GM19035 (cell line): ENCODE data around the gene APBB2.
"Not testable (repeated sequence)": the region's sequence is repeated elsewhere in the genome, so short reads cannot be mapped to it uniquely, and the experiment has no call there.

Experiments
- ATAC-seq: cut with Tn5 transposase; IDR thresholded peaks from one replicate; pipeline ENCODE4 v1.9.1; 2021; ENCODE audit not compliant: unreplicated experiment

The APBB2 gene

DNA sequence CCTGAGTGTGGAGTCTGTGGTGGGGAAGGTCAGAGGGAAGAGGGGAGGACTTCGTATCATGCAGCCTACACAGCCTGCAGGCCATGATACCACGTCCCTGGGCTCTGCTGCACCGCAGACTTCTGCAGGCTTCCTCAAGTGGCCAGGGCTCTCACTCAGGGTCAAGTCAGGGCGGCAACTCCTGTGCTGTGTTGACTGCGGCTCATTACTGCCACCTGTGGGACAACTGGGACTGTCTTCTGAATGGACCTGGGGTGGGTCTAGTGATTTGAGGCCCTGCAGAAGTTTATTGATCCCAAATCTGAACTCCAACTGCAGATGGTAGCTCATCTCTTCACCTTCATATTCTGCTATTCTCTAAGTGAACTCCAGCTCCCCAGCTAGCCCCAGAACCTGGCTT, 297.5 kb downstream of the APBB2 start:
- peak; percentile 85 for ATAC-seq

GRCh38 chr4:40916218-40916555, 298.2 kb downstream of the APBB2 start:
- ATAC-seq, result no peak

- no peak for ATAC-seq
Observed at GRCh38 chr4:40915318-40916217, 298.8 kb downstream of the APBB2 start.

DNA sequence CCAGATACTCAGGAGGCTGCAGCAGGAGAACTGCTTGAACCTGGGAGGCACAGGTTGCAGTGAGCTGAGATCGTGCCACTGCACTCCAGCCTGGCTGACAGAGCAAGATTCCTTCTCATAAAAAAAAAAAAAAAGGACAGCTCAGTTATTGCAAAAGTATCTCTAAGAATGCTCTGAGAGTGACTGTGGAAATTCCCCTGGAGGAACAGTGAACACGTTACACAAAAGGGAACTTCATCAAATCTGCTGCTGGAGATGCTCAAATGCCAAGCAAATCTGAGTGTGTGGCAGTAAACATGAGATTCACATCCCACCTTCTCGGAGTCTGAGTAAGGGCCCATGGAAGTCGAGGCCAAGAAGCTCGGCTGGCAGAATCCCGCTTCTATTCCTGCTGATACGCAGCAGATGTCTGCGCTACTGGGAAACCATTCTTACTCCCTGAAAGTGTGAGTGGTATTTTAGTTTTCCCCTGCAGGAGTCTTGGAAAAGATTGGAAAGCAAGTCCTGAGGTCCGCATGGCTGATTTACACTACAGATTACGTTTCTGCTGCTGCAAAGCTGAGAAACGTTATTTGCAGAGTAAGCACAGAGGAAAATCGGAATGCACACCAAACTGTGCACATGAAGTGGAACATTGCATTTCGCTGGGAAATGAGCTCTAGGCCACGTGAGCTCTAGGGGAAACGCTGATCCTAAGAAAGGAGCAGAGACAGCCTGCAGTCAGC, 301.7 kb downstream of the APBB2 start:
- no peak for ATAC-seq

- no peak for ATAC-seq
Observed at GRCh38 chr4:40910706-40911105, 303.6 kb downstream of the APBB2 start.

- ATAC-seq, result no peak
Observed at GRCh38 chr4:40909363-40909876, 304.9 kb downstream of the APBB2 start.

DNA sequence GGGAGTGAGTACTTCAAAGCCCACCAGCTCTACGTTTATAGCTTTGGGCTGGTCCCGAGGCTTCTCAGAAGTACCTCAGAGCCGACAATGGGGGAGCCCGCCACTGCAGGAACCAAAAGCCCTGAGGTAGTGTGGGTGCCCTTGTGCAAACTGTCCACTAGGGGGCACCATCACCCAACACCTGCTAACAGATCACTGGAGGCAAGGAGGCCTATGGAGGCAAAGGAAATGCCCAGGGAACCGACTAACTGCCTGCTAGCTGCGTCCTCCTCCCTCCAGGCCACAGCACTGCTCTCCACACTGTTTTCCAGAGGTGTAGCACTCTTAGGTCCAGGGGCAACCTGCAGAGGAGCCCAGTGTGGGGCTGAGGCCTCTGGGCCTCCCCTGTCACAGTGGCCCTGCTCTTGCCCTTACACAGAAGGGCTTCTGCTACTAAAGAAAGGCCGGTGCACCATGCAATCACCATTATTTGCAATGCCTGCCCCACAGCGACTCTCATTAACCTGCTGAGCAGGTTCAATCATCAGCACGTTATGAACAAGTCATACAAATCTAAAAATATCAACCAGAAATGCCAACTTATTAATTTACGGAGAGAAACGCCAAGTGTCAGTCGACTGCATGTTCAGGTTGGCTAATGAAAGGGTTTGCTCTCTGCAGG, 305.5 kb downstream of the APBB2 start:
- peak; percentile 93 for ATAC-seq

DNA sequence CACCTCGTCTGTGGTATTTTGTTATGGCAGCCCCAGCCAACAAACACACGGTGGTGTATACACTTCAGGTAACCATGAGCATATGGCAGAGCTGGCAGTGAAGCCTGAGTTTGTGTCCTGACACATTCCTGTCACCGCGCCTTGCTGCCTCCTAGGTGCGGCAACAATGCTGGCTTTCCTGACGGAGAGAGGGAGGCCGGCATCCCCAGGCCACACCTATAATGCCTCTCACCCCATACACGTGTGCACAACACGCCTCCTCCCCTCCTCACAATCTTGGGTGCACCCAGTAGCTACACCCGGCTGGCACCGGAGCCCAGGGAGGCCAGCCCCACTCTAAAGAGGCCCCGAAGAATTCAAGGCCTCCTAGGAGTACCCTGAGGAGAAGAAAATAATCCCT, 306.0 kb downstream of the APBB2 start:
- ATAC-seq, result peak; percentile 8

DNA sequence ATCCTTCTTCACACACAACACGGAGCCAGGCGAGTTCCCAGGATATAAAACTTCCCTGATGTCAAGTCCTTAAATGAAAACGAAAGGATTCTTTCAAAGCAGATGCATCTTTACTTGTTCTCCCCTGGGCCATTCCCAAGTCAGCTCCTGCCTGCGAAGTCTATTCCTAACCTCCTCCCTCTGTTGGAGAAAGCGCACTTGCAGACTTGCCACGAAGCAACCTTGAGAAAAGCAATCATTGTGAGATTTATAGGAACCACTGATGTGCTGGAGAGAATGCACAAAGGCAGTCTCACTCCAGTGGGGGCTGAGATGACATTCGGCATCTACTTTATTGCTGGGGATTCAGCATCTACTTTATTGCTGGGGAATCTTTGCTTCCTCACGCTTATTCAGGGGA, 308.9 kb downstream of the APBB2 start:
- no peak for ATAC-seq

GRCh38 chr4:40900531-40900930, 313.8 kb downstream of the APBB2 start:
- ATAC-seq, result not testable (repeated sequence)

DNA sequence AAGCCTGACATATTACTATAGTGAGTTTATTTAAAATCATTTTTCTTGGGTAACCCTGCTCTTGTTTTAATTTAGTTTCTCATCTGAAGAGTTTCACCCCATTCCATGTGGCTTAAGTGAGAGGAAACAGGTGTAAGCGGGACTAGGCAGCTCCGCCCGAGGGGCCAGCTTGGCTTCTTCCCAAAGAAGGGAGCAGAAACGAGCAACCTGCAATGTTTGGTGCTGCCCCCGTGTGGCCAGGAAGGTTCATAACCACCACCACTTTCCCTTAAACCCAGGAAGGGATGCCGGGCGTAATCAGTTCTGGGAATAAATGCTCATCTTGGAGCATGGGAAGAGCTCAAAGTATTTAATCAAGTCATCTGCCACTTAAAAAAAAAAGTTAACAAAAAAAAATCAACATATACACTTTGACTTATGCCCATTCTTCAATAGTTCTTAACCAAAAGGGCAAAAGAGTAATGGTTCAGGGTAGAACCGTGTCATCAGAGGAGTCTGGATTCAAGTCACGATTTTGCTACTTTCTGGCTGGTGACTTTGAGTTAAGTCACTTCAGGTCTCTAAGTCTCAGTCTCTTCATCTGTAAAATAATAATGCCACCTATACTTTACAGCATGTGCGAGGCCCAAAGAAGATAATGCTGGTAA, 316.7 kb downstream of the APBB2 start:
- peak; percentile 73 for ATAC-seq

DNA sequence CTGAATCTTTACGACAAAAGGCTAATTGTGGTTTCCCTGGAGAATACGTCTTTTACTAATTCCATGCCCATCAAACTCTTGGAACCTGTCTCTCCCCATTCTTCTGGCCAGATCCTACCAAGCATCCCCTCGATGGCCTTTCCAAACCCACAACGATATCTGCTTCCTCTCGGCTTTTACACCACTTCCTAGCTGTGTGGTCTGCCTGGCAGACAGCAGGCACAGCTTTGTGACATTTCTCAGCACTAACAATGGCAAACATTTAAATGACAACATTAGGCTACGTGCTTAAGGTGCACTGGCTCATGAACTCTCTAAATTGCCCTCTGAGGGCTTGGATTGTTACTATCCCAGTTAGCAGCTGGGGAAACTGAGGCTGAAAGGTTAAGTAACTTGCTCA, 323.6 kb downstream of the APBB2 start:
- ATAC-seq, result no peak

DNA sequence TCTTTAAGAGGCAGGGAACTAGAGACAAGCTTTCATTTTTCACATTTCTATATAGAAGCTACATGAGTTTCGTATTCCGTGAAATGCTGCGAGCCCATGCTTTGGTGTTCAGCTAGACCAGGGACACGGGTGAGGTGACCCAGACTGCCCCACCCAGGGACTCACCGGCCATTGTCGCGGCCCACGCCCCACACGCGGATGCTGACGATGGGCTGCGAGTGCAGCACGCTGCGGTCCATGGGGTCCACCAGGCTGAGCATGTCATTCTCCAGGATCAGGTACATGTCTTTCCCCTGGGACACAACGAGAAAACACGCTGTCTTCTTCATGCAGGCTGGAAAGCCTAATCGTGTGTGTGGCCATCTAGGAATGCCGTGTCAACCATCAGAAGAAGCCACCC, 324.1 kb downstream of the APBB2 start:
- no peak for ATAC-seq

- no peak for ATAC-seq
Observed at GRCh38 chr4:40888933-40889332, 325.4 kb downstream of the APBB2 start.

- no peak for ATAC-seq
Observed at GRCh38 chr4:40887764-40888131, 326.6 kb downstream of the APBB2 start.

GRCh38 chr4:40886931-40887763, 327.2 kb downstream of the APBB2 start:
- ATAC-seq, result no peak

GRCh38 chr4:40881851-40882250, 332.5 kb downstream of the APBB2 start:
- ATAC-seq, result no peak

DNA sequence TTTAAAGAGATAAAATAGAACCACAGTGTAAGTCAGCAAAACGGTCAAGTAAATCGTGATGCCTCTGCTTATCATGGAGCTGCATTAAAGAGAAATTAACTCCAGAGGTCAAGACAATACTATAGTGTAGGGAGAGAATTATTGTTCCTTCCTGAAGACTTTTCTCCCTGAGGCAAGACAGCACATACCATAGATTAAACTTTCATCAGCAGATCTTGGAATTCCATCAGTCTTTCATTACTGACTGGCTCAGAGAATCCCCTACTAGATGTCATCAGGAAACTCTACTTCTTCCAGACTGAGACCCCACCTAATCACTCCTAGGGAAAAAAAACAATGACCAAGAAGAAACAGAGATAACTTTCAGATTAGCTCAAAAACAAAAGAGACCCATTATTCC, 333.2 kb downstream of the APBB2 start:
- ATAC-seq, result no peak

- no peak for ATAC-seq
Observed at GRCh38 chr4:40878548-40879055, 335.7 kb downstream of the APBB2 start.

DNA sequence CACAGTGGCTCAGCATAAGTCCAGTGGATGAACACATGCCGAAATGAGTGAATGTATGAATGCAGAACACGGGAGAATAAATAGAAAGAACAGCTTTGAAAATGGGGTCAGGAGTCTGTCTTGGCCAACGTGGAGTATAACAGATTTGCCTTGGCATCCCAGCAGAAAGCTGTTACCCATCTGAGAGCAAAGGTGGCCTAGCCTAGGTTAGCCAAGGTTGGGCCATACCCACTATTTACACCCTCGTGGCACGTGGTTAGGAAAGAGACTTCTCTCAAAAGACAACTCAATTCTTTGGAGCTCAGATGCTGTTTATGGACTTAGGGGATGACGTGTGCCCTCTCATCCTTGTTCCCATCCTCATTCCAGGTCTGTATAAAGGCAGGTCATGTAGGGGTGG, 337.3 kb downstream of the APBB2 start:
- no peak for ATAC-seq
